Non-pigmented ciliary epithelial cell (primary cell): ENCODE results near the gene WDR70.
"Not testable (repeated sequence)": the region's sequence is repeated elsewhere in the genome, so short reads cannot be mapped to it uniquely, and the experiment has no call there.

Experiments used
- DNase-seq: peaks from one replicate; pipeline ENCODE4 v3.0.0-alpha.2; 2010; ENCODE audit warnings: low read depth

WDR70 gene

GRCh38 chr5:37640088-37640487 lies 261.0 kb downstream of the WDR70 start:
- DNase-seq: no peak

- no peak for DNase-seq
Measured at GRCh38 chr5:37641933-37642332, 262.8 kb downstream of the WDR70 start.

GRCh38 chr5:37645707-37646106 lies 266.6 kb downstream of the WDR70 start:
- no peak for DNase-seq

GRCh38 chr5:37654566-37654965 lies 275.4 kb downstream of the WDR70 start:
- not testable (repeated sequence) for DNase-seq

- no peak for DNase-seq
Measured at GRCh38 chr5:37657046-37657445, 277.9 kb downstream of the WDR70 start.

GRCh38 chr5:37658440-37658839 lies 279.3 kb downstream of the WDR70 start:
- DNase-seq: no peak

DNA sequence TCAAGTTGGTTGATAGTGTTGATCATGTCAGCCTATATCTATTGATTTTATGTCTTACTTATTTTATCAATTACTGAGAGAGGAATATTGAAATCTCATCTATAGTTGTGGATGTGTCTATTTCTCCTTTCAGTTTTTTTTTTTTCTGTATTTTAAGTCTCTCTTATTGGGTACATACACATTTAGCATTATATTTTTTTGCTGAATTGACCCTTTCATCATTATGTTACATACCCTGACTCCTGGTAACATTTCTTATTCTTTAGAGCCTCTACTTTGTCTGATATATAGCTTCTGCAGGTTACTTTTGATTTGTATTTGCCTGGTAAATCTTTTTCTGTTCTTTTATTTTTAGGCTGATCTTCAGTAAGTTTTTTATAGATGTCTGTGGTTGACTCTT lies 281.2 kb downstream of the WDR70 start:
- DNase-seq: no peak

GRCh38 chr5:37661227-37661920 lies 282.3 kb downstream of the WDR70 start:
- DNase-seq: no peak

GRCh38 chr5:37661951-37662350 lies 282.8 kb downstream of the WDR70 start:
- DNase-seq: no peak

- DNase-seq: no peak
Measured at GRCh38 chr5:37662362-37662761, 283.2 kb downstream of the WDR70 start.

DNA sequence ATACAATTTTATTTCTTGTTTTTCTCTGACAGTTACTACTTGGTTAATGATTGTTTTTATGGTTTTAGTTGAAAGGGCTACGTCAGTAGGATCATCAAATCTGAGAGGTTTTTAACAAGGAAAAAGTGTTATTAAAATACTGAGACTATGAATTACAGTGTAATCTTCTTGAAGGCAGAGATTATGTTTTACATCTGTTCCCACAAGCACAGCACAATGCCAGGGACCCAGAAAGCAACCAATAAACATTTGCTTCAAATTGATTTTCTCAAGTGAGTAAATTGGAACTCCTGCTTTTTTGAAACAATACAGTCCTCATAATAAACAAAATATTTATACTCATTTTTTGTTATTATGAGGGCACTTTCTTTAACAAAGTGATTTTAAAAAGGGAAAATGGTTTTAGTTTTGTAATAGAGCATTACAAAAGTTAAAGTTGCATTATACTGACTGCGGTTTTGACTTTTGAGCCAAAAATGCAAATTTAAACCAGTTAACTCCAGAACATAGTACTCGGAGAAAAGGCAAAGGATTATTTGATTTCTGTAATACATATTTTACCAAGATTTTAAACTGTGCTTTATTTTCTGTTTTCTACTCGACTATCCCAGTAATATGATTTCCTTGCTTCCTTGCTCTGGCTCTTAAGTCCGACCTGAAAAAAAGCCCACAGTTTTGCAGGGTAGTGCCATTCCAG lies 283.8 kb downstream of the WDR70 start:
- no peak for DNase-seq

DNA sequence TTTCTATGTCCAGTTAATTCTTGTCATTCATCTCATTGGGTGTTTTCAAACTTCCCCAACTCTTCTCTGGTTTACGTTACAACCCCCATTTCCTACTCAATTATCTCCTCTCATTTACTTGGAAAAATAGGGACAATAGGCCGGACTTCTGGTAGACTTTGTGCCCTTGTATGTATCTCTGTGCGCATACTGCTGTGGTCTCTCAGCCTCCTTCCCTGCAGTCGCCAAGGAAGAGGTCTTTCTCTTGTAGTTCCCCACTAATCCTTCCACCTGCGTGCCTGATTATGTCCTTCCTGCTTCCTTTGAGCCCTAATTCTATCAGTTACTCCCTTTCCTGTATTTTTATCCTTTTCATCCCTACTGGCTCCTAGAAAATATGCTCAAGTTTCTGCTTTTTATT lies 284.4 kb downstream of the WDR70 start:
- DNase-seq: no peak

DNA sequence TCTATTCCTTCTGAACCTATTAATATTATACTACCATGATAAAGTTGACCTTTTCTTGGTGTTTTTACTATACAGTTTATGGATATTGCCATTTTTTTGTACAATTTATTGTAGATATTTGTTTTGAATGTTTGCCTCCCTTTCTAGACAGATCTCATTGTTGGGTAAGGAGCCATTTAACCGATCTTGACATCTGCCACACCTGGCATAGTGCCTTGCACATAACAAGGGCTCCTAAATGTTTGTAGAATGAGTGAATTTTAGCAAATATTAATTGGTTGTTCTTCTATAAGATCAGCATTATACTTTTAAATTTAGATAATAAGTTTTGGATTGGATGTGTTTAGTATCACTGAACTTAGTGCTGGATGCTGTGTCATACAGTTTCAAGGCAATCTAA lies 285.4 kb downstream of the WDR70 start:
- no peak for DNase-seq

DNA sequence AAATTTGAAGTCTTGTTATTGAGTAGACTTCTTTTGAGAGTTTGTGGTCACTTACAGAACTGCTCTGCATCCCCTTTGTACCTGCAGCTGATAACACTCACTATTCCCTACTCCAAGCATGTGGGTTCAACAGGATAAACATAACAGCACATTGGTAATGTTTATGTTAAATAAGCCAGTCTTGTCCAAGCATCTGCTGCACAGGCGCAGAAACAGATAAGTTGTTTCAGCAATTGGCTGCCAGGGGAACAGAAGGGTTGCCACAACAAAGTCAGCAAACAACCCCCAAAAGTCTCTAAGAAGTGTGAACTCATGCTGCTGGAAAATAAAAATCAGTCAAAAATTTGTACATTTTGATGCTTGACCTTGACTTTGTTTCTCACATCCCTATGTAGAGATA lies 286.2 kb downstream of the WDR70 start:
- no peak for DNase-seq

- DNase-seq: no peak
Measured at GRCh38 chr5:37665889-37666288, 286.8 kb downstream of the WDR70 start.

DNA sequence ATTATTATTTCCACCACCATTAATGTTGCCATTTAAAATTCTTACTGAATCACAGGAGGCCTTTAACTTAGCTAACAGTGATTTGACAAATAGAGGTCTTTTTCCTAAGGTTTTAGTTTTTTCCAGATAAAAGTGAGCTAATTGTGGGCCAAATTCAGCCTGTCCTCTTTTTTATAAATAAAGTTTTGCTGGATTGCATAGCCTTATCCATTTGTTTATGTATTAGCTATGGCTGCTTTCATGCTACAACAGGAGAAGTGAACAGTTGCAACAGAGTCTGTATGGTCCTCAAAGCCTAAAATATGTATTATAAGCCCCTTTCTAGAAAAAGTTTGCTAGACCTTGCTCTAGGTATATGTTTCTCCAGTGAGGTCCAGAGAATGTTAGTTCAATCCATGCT lies 288.3 kb downstream of the WDR70 start:
- DNase-seq: no peak

- no peak for DNase-seq
Measured at GRCh38 chr5:37667846-37668245, 288.7 kb downstream of the WDR70 start.

DNA sequence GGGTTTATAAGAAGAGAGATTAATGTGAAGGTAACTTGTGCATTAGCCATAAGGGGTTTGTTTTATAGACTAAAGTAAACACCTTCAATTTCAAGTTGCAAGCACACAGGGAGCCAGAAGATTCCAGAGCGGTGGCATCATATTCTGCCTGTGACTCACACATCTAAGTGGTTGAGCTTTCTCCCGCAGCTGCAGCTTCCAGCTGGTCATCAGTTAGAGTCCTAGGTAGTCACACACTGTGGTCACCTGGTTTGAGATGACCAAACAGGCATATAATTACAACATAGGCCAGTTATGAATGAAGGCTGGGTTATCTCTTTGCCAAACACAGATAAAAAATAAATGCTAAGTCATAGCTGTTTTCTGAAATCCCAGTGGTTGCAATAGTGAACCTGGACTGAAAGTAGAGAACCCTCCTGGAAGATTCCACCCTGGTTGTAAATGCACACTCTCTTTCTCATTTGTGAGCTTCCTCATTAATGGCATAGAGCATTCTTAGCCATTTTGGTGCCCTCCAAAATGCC lies 289.5 kb downstream of the WDR70 start:
- DNase-seq: peak; percentile 99

DNA sequence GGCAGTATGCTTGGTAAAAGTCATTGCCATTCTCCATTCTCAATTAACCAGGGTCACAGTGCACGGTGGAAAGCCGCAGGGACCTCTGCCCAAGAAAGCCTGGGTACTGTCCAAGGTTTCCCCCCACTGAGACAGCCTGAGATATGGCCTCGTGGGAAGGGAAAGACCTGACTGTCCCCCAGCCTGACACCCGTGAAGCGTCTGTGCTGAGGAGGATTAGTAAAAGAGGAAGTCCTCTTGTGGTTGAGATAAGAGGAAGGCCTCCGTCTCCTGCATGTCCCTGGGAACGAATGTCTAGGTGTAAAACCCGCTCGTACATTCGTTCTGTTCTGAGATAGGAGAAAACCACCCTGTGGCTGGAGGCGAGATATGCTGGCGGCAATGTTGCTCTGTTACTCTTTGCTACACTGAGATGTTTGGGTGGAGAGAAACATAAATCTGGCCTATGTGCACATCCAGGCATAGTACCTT lies 293.0 kb downstream of the WDR70 start:
- not testable (repeated sequence) for DNase-seq

GRCh38 chr5:37674361-37674760 lies 295.2 kb downstream of the WDR70 start:
- not testable (repeated sequence) for DNase-seq

GRCh38 chr5:37679326-37679725 lies 300.2 kb downstream of the WDR70 start:
- not testable (repeated sequence) for DNase-seq

DNA sequence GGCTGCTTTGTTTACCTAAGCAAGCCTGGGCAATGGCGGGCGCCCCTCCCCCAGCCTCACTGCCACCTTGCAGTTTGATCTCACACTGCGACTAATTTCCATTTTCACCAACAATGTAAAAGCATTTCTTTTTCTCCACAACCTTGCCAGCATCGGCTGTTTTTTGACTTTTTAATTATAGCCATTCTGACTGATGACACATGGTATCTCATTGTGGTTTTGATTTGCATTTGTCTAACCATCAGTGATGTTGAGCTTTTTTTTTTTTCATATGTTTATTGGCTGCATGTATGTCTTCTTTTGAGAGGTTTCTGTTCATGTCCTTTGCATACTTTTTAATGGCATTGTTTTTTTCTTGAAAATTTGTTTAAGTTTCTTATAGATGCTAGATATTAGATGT lies 300.8 kb downstream of the WDR70 start:
- not testable (repeated sequence) for DNase-seq

GRCh38 chr5:37683072-37683471 lies 304.0 kb downstream of the WDR70 start:
- no peak for DNase-seq
